Activated CD4-positive, alpha-beta memory T cell treated with anti-CD3 and anti-CD28 coated beads, Interleukin-2, amount 10 ng/mL, durations not matched to agents 7 days and 5 days (primary cell): Measurements from ENCODE around the gene PRG3. TPM values are rescaled to one million over a fixed set of nuclear protein-coding genes. Genes with fewer than 3 reads are reported as not detected.

Source experiments
- CTCF ChIA-PET: fragments of 350-600 bp; sonication (Branson Sonifier 250); formaldehyde crosslinking; loops from one replicate; lab custom pipeline; 2021; ENCODE audit warnings: antibody characterized with exemption, inconsistent platforms; lab: Charles Lee
- POLR2A ChIA-PET: fragments of 350-600 bp; sonication (Branson Sonifier 250); formaldehyde crosslinking; loops from one replicate; lab custom pipeline; 2021; ENCODE audit warnings: antibody characterized with exemption; lab: Charles Lee
- DNase-seq: peaks from one replicate; pipeline ENCODE4 v3.0.0-alpha.2; 2020
- H3K27ac Mint-ChIP-seq: one replicate; pipeline ENCODE4 v1.8.0; 2021; ENCODE audit warnings: mild to moderate bottlenecking, mixed read lengths
- H3K27me3 Mint-ChIP-seq: one replicate; pipeline ENCODE4 v1.8.0; 2021; ENCODE audit warnings: mixed read lengths
- H3K36me3 Mint-ChIP-seq: one replicate; pipeline ENCODE4 v1.8.0; 2021; ENCODE audit warnings: low read depth, mixed read lengths
- H3K4me1 Mint-ChIP-seq: one replicate; pipeline ENCODE4 v1.8.0; 2021; ENCODE audit warnings: mixed read lengths
- H3K4me3 Mint-ChIP-seq: one replicate; pipeline ENCODE4 v1.8.0; 2021; ENCODE audit warnings: mild to moderate bottlenecking, mixed read lengths
- H3K9me3 Mint-ChIP-seq: one replicate; pipeline ENCODE4 v1.8.0; 2021; ENCODE audit warnings: mixed read lengths
- total RNA-seq, 2 experiments: library from RNA; stranded (reverse); gene quantifications; one replicate each; pipeline ENCODE4 v1.2.3, GENCODE V29; 2021

PRG3 gene
- total RNA-seq, 2 experiments from 2014 or later: not detected

- CTCF ChIA-PET: interaction anchor here (0.7 to 1.5 kb wide), 8 partner anchors 18 to 285 kb away, joined by 3 to 5 read pairs (median 4); partner anchors contain the start of gene TNKS1BP1
- Mint-ChIP-seq H3K27ac (no peak overlapping the region), H3K9me3 (peaks cover 5% of the 10 kb centered on the region), H3K4me3 (no peak overlapping the region), H3K36me3 (no peaks in the 10 kb centered on the region), H3K27me3 (peaks cover 18% of the 10 kb centered on the region), H3K4me1 (peaks cover 2% of the 10 kb centered on the region)
- DNase-seq: peak; percentile 62
- POLR2A ChIA-PET: no interaction called here
These were observed 31.3 kb downstream of the PRG3 start for GRCh38 chr11:57349491-57350274.

- ChIA-PET CTCF (interaction anchor here (0.7 to 1.5 kb wide), 5 partner anchors 14 to 1221 kb away, joined by 3 to 5 read pairs (median 3); no protein-coding TSS in a partner anchor), POLR2A (interaction anchor here (0.9 kb wide), 1 partner anchor 15 kb away, joined by 3 read pairs; no protein-coding TSS in a partner anchor)
- Mint-ChIP-seq H3K4me1 (peaks cover 2% of the 10 kb centered on the region), H3K27ac (no peak overlapping the region), H3K36me3 (no peaks in the 10 kb centered on the region), H3K27me3 (peaks cover 14% of the 10 kb centered on the region), H3K9me3 (peaks cover 5% of the 10 kb centered on the region), H3K4me3 (no peak overlapping the region)
- no peak for DNase-seq
These were observed 32.2 kb downstream of the PRG3 start for GRCh38 chr11:57348636-57349313.

DNA sequence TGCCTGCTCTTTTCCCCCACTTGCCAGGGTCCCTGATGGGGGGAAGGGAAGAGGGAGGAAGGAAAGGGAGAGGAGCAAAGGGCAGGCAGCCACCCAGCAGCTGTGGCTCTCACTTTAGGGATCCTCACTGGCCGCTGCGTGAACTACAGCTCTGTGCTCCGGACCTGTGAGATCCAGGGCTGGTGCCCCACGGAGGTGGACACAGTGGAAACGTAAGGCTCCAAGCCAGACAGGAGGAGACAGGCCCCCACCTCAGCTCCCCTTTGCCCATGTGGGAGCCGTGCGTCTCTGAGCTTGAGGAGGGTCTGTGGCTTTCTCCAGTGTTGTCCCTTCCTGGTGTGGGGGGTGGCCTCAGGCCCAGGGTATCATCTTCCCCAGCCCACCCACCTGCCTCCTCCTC, 32.9 kb downstream of the PRG3 start:
- Mint-ChIP-seq H3K4me1 (peaks cover 2% of the 10 kb centered on the region), H3K9me3 (peaks cover 5% of the 10 kb centered on the region), H3K36me3 (no peaks in the 10 kb centered on the region), H3K4me3 (no peak overlapping the region), H3K27me3 (peaks cover 10% of the 10 kb centered on the region), H3K27ac (no peak overlapping the region)
- DNase-seq: no peak
- CTCF ChIA-PET: interaction anchor here (0.6 to 1.5 kb wide), 6 partner anchors 9 to 296 kb away, joined by 3 to 4 read pairs (median 4); partner anchors contain the start of gene P2RX3
- POLR2A ChIA-PET: interaction anchor here (0.9 kb wide), 1 partner anchor 15 kb away, joined by 3 read pairs; no protein-coding TSS in a partner anchor

DNA sequence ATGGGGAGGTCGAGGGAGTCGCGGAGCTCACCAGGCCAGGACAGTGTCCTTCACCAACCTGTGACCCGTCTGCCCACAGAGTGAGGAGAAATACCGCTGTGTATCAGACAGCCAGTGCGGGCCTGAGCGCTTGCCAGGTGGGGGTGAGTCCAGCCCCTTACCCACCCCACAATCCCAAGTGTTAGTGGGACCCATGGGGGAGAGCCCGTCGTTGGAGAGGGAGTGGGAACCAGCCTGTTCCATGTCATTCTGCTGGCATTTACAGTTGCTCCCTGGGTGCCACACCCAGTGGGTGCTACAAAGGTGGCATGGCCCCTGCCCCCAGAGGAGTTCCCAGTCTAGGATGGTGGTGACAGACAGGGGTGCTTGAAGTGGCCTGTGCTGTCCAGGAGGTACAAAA, 33.6 kb downstream of the PRG3 start:
- Mint-ChIP-seq H3K27ac (no peak overlapping the region), H3K4me1 (peaks cover 2% of the 10 kb centered on the region), H3K4me3 (no peak overlapping the region), H3K27me3 (peaks cover 10% of the 10 kb centered on the region), H3K36me3 (no peaks in the 10 kb centered on the region), H3K9me3 (peaks cover 5% of the 10 kb centered on the region)
- CTCF ChIA-PET: interaction anchor here (0.6 to 2.1 kb wide), 6 partner anchors 8 to 297 kb away, joined by 3 to 26 read pairs (median 4); partner anchors contain the start of gene P2RX3
- POLR2A ChIA-PET: no interaction called here
- no peak for DNase-seq

- H3K4me1 Mint-ChIP-seq: peaks cover 2% of the 10 kb centered on the region
- peak; percentile 67 for DNase-seq
- peaks cover 5% of the 10 kb centered on the region for H3K27me3 Mint-ChIP-seq
- no peaks in the 10 kb centered on the region for H3K36me3 Mint-ChIP-seq
- ChIA-PET CTCF (interaction anchor here (0.7 to 2.1 kb wide), 20 partner anchors 9 to 299 kb away, joined by 3 to 26 read pairs (median 6); partner anchors contain the start of genes SLC43A1, SLC43A3 and SSRP1), POLR2A (interaction anchor here (0.6 to 0.8 kb wide), 2 partner anchors 80 to 396 kb away, joined by 3 read pairs; partner anchors contain the start of gene SELENOH)
- no peak overlapping the region for H3K27ac Mint-ChIP-seq
- H3K9me3 Mint-ChIP-seq: no peaks in the 10 kb centered on the region
- H3K4me3 Mint-ChIP-seq: no peak overlapping the region
These were observed 35.3 kb downstream of the PRG3 start for GRCh38 chr11:57345555-57346211.

- no peaks in the 10 kb centered on the region for H3K4me1 Mint-ChIP-seq
- no peak overlapping the region for H3K4me3 Mint-ChIP-seq
- POLR2A ChIA-PET: no interaction called here
- CTCF ChIA-PET: interaction anchor here (1.9 to 2.1 kb wide), 3 partner anchors 19 to 149 kb away, joined by 5 to 13 read pairs (median 11); no protein-coding TSS in a partner anchor
- H3K9me3 Mint-ChIP-seq: no peaks in the 10 kb centered on the region
- H3K27ac Mint-ChIP-seq: no peak overlapping the region
- DNase-seq: no peak
- H3K27me3 Mint-ChIP-seq: peaks cover 10% of the 10 kb centered on the region
- no peaks in the 10 kb centered on the region for H3K36me3 Mint-ChIP-seq
These were observed 36.1 kb downstream of the PRG3 start for GRCh38 chr11:57344826-57345225.

DNA sequence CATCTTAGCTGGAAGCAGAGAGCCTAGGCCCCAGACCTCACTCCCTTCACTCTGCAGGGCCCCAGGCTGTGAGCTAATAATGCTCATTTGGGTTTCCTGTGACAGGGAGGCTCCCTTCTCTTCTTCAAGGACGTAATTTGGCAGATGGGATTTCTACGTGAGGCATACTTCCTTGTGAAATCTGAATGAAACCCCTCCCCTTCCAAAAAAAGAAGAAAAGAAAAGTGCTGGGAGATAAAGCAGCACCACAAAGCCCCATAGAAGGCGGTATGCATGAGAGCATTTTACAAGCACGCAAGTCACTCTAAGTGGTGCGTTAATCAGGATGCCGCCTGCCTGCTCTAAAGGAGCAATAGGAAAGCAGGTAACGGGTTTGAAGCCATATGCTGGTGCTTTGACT, 37.1 kb downstream of the PRG3 start:
- DNase-seq: no peak
- CTCF ChIA-PET: interaction anchor here (1.4 to 2.1 kb wide), 2 partner anchors 114 to 225 kb away, joined by 3 to 11 read pairs; no protein-coding TSS in a partner anchor
- Mint-ChIP-seq H3K36me3 (no peaks in the 10 kb centered on the region), H3K27ac (no peak overlapping the region), H3K27me3 (peaks cover 17% of the 10 kb centered on the region), H3K4me1 (no peaks in the 10 kb centered on the region), H3K4me3 (no peak overlapping the region), H3K9me3 (no peaks in the 10 kb centered on the region)
- POLR2A ChIA-PET: no interaction called here

GRCh38 chr11:57342702-57343101, 38.2 kb downstream of the PRG3 start:
- no peaks in the 10 kb centered on the region for H3K36me3 Mint-ChIP-seq
- CTCF ChIA-PET: interaction anchor here (1.4 to 2.1 kb wide), 2 partner anchors 115 to 226 kb away, joined by 3 to 11 read pairs; no protein-coding TSS in a partner anchor
- peaks cover 15% of the 10 kb centered on the region for H3K27me3 Mint-ChIP-seq
- H3K4me1 Mint-ChIP-seq: no peaks in the 10 kb centered on the region
- no peak overlapping the region for H3K27ac Mint-ChIP-seq
- no peak for DNase-seq
- no peak overlapping the region for H3K4me3 Mint-ChIP-seq
- H3K9me3 Mint-ChIP-seq: no peaks in the 10 kb centered on the region
- POLR2A ChIA-PET: no interaction called here

GRCh38 chr11:57341250-57341808, 39.6 kb downstream of the PRG3 start:
- no peak for DNase-seq
- peaks cover 5% of the 10 kb centered on the region for H3K4me1 Mint-ChIP-seq
- no peaks in the 10 kb centered on the region for H3K36me3 Mint-ChIP-seq
- no peak overlapping the region for H3K27ac Mint-ChIP-seq
- no peaks in the 10 kb centered on the region for H3K9me3 Mint-ChIP-seq
- no peak overlapping the region for H3K4me3 Mint-ChIP-seq
- POLR2A ChIA-PET: no interaction called here
- CTCF ChIA-PET: no interaction called here
- H3K27me3 Mint-ChIP-seq: peaks cover 15% of the 10 kb centered on the region

GRCh38 chr11:57340039-57340615, 40.8 kb downstream of the PRG3 start:
- DNase-seq: no peak

DNA sequence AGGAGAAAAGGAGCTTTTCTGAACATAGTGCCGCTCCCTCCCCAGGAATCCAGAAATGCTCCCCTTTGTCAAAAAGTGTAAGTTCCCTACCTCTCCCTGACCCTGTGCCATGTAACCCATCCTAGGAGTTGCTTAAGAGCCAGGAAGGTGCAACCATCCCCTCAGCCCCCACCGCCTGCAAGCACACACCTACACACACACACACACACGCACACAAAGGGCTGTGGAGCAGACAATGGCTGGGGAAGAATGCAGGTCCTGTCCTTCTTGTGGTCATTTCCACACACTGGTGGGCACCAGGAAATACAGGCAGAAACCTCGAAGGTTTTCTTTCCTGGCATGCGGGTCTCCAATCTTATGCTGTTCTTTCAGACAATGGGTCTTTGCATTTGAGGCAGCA, 41.6 kb downstream of the PRG3 start:
- Mint-ChIP-seq H3K27ac (no peak overlapping the region), H3K27me3 (peaks cover 15% of the 10 kb centered on the region), H3K9me3 (no peaks in the 10 kb centered on the region), H3K4me3 (no peak overlapping the region), H3K36me3 (peaks cover 6% of the 10 kb centered on the region), H3K4me1 (peaks cover 19% of the 10 kb centered on the region)
- DNase-seq: no peak
- POLR2A ChIA-PET: interaction anchor here (1.3 to 6.4 kb wide), 2 partner anchors 14 to 15 kb away, joined by 5 to 127 read pairs; partner anchors contain the start of gene TNKS1BP1
- CTCF ChIA-PET: interaction anchor here (0.5 to 1.5 kb wide), 3 partner anchors 8 to 439 kb away, joined by 3 to 4 read pairs (median 4); no protein-coding TSS in a partner anchor

More at GRCh38 chr11:57340039-57340615, 40.8 kb downstream of the PRG3 start:
- peaks cover 11% of the 10 kb centered on the region for H3K4me1 Mint-ChIP-seq
- POLR2A ChIA-PET: interaction anchor here (1.3 kb wide), 1 partner anchor 15 kb away, joined by 5 read pairs; no protein-coding TSS in a partner anchor
- H3K27ac Mint-ChIP-seq: no peak overlapping the region
- no peaks in the 10 kb centered on the region for H3K9me3 Mint-ChIP-seq
- no peak overlapping the region for H3K4me3 Mint-ChIP-seq
- H3K36me3 Mint-ChIP-seq: no peaks in the 10 kb centered on the region
- CTCF ChIA-PET: no interaction called here
- H3K27me3 Mint-ChIP-seq: peaks cover 15% of the 10 kb centered on the region
